GM21528 (cell line): ENCODE results near the gene ARID4A.
A peak's percentile ranks its signal among the peaks of the same experiment; 100 is the strongest.
"Not testable (repeated sequence)": the region's sequence is repeated elsewhere in the genome, so short reads cannot be mapped to it uniquely, and the experiment has no call there.

Experiments used
- ATAC-seq: cut with Tn5 transposase; IDR thresholded peaks from one replicate; pipeline ENCODE4 v1.9.1; 2021; ENCODE audit warnings: mild to moderate bottlenecking, moderate library complexity; ENCODE audit not compliant: unreplicated experiment, low FRiP score

ARID4A gene

GRCh38 chr14:58292187-58292586, 6.2 kb upstream of the ARID4A start:
- no peak for ATAC-seq

- ATAC-seq = no peak
These were observed 4.2 kb upstream of the ARID4A start for GRCh38 chr14:58294201-58294600.

GRCh38 chr14:58296726-58297125, 1.6 kb upstream of the ARID4A start:
- ATAC-seq = no peak

GRCh38 chr14:58297412-58297761, 968 bp upstream of the ARID4A start:
- ATAC-seq = peak; percentile 3

GRCh38 chr14:58297762-58298476, 436 bp upstream of the ARID4A start:
- peak; percentile 88 for ATAC-seq

GRCh38 chr14:58299401-58300330, 1.3 kb downstream of the ARID4A start:
- ATAC-seq = no peak

GRCh38 chr14:58301416-58301815, 3.1 kb downstream of the ARID4A start:
- no peak for ATAC-seq

GRCh38 chr14:58305730-58306129, 7.4 kb downstream of the ARID4A start:
- no peak for ATAC-seq

- no peak for ATAC-seq
These were observed 9.4 kb downstream of the ARID4A start for GRCh38 chr14:58307597-58308316.

- no peak for ATAC-seq
These were observed 10.7 kb downstream of the ARID4A start for GRCh38 chr14:58309086-58309485.

- no peak for ATAC-seq
These were observed 15.3 kb downstream of the ARID4A start for GRCh38 chr14:58313699-58314098.

GRCh38 chr14:58315606-58316005, 17.3 kb downstream of the ARID4A start:
- no peak for ATAC-seq

- ATAC-seq = no peak
These were observed 28.7 kb downstream of the ARID4A start for GRCh38 chr14:58327019-58327418.

GRCh38 chr14:58331111-58331510, 32.8 kb downstream of the ARID4A start:
- peak; percentile 73 for ATAC-seq

GRCh38 chr14:58332561-58332960, 34.2 kb downstream of the ARID4A start:
- no peak for ATAC-seq

GRCh38 chr14:58339666-58340065, 41.3 kb downstream of the ARID4A start:
- not testable (repeated sequence) for ATAC-seq

- ATAC-seq = no peak
These were observed 42.9 kb downstream of the ARID4A start for GRCh38 chr14:58341152-58341748.

- not testable (repeated sequence) for ATAC-seq
These were observed 45.2 kb downstream of the ARID4A start for GRCh38 chr14:58343535-58343934.

- no peak for ATAC-seq
These were observed 55.4 kb downstream of the ARID4A start for GRCh38 chr14:58353516-58354299.

GRCh38 chr14:58354808-58355207, 56.5 kb downstream of the ARID4A start:
- no peak for ATAC-seq
